ENCODE data around the gene MT1E.
"Not testable (repeated sequence)": the region's sequence is repeated elsewhere in the genome, so short reads cannot be mapped to it uniquely, and the experiment has no call there.

MT1E gene

GRCh38 chr16:56647641-56648431, 22.3 kb downstream of the MT1E start:
- no peak for DNase-seq (ENCODE audit: low read depth)

DNA sequence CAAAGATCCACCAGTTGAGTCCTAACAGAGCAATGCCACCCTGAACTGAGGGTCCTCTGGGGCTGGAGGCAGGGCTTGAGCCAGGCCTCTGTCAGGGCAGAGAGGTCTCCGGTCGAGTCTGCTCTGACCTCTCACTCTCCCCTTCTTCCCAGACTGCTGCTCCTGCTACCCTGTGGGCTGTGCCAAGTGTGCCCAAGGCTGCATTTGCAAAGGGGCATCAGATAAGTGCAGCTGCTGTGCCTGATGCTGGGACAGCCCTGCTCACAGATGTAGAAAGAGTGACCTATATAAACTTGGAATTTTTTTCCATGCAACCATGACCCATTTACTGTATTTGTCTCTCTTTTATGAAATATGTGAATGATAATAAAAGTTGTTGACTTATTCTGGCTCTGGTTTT, 23.7 kb downstream of the MT1E start:
- DNase-seq (ENCODE audit: low read depth): no peak

GRCh38 chr16:56649820-56650219, 24.2 kb downstream of the MT1E start:
- DNase-seq (ENCODE audit: low read depth): no peak

- no peak for DNase-seq (ENCODE audit: low read depth)
These were observed 26.0 kb downstream of the MT1E start, which contains the start of gene MT1B for GRCh38 chr16:56651586-56651985. Gene MT1B (plus strand): TSS chr16:56651886. CDS start chr16:56651954, 68 bp downstream.

- DNase-seq (ENCODE audit: low read depth): no peak
These were observed 27.0 kb downstream of the MT1E start for GRCh38 chr16:56652600-56652999.

DNA sequence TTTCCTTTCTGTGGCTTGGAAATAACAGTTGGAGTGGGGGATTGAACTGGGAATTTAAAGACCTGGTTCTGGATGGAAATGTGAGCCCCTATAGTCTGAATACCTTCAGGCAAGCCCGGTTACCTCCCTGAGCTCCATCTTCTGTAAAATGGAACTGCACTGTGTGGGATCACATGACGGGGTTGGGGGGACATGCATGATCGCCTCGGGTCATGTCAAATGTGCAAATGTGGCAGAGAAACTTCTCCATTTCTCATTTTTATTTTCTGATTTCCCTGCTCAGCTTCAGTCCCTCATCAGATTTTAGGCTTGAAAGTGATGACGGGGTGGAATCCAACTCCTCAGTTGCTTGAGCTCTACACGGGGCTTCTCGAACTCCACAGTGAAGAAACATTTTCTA, 27.6 kb downstream of the MT1E start:
- no peak for DNase-seq (ENCODE audit: low read depth)

DNA sequence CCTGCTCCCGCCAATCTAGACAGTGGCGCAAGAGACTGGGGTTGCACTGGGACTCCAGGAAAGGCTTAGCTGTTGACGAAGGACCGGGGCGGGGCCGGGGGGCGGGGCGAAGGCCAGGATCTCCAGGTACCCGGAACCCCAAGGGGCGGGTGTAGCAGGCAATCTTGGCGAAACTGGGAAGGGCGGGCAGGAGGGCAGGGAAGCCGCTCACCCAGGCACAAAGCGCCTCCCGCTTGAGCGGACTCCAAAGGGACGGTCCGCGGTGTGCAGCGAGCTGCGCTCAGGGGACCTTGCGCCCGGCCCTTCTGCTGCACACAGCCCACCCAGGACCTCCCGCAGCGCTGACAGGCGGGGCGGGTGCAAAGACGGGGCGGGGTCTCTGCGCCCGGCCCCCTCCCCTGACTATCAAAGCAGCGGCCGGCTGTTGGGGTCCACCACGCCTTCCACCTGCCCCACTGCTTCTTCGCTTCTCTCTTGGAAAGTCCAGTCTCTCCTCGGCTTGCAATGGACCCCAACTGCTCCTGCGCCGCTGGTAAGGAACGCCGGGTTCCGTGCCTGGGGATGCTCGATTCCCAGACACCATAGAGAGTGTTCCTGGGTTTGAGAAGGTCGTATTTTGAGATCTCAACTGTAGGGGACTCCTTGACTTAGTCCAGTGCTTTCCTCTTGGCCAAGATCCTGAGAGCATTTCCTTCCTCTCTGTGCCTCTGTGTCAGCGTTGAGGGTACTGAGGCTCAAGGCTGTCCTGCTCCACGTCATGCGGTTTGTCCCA, 32.2 kb downstream of the MT1E start, which contains the start of gene MT1F:
Gene MT1F (plus strand): TSS at position 405 of the 772 bp plus-strand sequence. CDS start 100 bp downstream, at position 505.
- peak; percentile 50 for DNase-seq (ENCODE audit: low read depth)

DNA sequence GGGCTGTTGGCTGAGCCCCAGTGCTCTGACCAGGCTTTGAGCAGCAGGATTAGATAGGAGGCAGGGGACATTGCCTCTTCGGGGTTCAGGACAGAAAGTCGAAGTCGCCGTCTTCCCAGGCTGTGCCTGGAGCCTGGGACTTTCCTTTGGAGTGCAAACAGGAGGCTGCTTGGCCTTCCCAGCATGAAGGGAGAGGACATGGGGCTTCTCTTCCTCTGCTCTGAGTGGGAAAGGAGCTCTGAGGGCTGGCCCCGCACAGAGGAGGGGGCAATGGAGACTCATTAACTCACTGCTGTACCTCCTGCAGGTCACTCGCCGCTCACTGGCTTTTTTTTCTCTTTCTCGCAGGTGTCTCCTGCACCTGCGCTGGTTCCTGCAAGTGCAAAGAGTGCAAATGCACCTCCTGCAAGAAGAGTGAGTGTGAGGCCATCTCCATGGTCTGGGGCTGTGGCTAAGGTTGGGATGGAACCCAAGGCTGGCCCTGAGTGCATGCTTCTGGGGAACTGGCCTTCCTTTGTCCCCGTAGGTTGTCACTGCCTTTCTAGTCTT, 32.8 kb downstream of the MT1E start:
- no peak for DNase-seq (ENCODE audit: low read depth)

DNA sequence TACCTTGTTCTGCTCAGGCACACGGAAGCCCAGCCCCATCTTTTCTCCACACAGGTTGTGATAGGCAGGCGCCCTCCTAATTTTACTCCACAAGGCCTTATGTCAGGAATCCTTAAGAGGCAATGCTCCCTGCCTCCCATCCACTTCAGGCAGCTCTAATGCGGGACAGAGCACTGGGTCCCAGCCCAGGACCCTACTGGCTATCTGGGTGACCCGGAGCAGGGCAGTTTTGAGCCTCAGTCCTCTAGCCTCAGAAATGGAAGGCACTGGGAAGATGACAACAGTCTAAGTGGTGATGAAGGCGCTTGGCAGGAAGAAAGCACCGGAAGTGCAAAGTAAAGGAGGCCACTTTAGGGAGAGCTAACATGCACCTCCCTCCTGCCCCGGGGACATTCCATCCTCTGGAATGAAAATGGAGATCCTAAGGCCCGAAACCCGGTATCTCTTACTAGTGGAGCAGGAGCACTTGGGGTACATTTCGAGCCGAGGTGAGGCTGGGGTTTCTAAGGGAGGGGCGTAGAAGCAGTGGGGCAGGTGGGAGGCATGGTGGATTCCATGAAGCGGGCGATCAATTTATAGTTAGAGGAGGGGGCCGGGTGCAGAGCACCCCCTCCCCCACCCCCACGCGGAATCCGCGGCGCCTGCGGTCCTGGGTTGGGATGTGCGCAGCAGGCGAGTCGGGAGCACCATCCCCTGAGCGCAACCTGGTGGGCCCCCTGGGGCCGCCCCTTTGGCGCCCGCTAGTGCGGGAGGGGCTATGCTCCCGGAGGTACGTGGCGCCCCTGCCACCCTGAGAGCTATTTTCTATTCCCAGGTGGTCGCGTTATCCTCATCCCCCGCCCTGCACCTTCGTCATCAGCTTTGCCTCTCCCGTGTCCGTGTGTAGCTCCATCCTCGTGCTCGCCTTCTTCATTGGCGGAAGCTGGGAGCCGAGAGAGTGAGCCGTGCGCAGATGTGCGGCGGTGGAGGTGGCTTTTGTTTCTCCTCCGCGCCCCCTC, 37.1 kb downstream of the MT1E start:
- DNase-seq (ENCODE audit: low read depth): no peak

- DNase-seq (ENCODE audit: low read depth): no peak
These were observed 38.9 kb downstream of the MT1E start for GRCh38 chr16:56664506-56664905.

- not testable (repeated sequence) for DNase-seq (ENCODE audit: low read depth)
These were observed 40.0 kb downstream of the MT1E start for GRCh38 chr16:56665286-56666261.

DNA sequence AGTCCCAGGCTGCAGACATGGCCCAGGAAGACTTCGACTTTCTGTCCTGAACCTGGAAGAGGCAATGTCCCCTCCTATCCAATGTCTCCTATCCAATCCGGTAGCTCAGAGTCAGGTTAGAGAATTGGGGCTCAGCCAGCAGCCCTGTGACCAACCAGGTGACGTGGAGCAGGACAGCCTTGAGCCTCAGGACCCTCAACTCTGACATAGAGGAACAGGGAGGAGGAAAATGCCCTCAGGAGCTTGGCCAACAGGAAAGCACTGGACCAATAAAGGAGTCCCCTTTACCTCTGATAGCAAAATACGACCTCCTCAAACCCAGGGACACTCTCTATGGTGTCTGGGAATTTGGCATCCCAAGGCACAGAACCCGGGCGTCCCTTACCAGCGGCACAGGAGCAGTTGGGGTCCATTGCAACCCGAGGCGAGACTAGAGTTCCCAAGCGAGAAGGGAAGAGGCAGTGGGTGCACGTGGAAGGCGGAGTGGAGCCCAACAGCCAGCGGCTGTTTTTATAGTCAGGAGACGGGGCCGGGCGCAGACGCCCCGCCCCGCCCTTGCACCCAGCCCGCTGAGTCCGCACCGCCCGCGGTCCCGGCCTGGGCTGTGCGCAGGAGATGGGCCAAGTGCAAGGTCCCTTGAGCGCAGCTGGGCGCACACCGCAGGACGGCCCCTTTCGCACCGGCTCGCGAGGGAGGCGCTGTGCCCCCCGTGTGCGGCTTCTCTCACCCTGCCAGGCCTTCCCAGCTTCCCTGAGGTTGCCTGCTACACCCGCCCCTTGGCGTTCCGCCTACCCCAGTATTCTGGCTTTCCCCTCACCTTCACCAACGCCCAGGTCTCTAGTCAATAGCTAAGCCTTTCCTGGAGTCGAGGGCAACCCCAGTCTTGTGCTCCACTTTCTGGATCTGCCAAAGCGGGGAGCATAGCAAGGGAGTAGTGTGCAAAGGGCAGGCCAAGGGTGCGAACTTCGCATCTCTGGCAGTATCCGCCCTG, 42.3 kb downstream of the MT1E start, which contains the start of gene MT1G:
Gene MT1G (minus strand): TSS at position 485 of the 991 bp plus-strand sequence. CDS start 72 bp downstream, at position 413.
- no peak for DNase-seq (ENCODE audit: low read depth)

DNA sequence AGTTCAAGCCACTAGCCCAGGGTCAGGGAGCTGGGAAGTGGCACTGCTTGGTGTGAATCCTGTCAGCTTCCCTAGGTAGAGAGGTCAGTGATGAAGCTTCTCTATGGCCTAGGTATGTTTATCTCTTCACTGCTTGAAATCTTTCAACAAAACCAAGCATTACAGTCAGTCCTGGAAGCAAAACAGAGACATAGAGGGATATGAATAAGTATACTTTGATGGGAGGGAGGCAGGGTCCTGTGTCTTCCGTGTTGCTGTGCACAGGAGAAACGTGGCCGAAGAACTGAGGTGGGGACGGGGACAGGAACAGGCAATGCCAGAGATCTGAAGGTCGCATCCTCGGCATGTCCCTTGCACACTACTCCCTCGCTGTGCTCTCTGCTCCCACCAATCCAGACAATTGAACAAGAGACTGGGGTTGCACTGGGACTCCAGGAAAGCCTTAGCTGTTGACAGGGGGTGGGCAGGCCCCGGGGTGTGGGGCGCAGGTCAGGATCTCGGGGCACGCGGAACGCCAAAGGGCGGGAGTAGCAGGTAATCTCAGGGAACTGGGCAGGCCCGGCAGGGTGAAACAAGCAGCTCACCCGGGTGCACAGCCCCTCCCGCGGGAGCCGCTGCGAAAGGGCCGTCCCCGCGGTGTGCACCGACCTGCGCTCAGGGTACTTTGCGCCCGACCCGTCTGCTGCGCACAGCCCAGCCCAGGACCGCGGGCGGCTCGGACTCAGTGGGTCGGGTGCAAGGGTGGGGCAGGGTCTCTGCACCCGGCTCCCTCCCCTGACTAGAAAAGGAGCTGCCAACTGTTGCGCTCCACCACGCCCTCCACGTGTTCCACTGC, 43.6 kb downstream of the MT1E start, which contains the start of gene MT1H:
Gene MT1H (plus strand): TSS at position 810 of the 835 bp plus-strand sequence. CDS start 71 bp downstream, outside the sequence.
- no peak for DNase-seq (ENCODE audit: low read depth)

- no peak for DNase-seq (ENCODE audit: low read depth)
These were observed 44.4 kb downstream of the MT1E start for GRCh38 chr16:56669840-56670619.

- no peak for DNase-seq (ENCODE audit: low read depth)
These were observed 45.0 kb downstream of the MT1E start for GRCh38 chr16:56670620-56670934.

DNA sequence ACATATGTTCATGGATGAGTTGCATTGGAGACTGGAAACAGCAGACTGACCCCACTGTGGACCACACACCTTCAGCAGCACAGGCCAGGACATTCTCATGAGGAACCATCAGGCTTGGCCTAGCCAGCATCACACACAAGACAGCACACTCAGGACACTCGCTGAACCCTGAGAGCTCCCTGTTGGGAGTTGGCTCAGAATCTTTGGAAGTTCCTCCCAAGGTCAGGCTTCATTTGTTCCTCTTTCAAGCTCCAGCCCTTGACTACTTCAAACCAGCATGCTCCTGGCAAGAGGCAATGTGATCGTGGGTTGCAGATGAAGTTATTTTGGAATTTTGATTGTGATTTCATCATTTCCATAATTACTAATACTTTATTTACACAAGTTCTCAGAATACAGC, 46.1 kb downstream of the MT1E start:
- not testable (repeated sequence) for DNase-seq (ENCODE audit: low read depth)

GRCh38 chr16:56672171-56672570, 46.6 kb downstream of the MT1E start:
- DNase-seq (ENCODE audit: low read depth): not testable (repeated sequence)
